Mononuclear cell (primary cell): ENCODE measurements around the gene FOXP3. TPM values are rescaled to one million over a fixed set of nuclear protein-coding genes. Genes with fewer than 3 reads are reported as not detected.
"Not testable (repeated sequence)": the region's sequence is repeated elsewhere in the genome, so short reads cannot be mapped to it uniquely, and the experiment has no call there.

Source experiments
- H3K27me3 ChIP-seq: 2 replicates; pipeline ENCODE4 v1.6.0; 2011; ENCODE audit warnings: low read length, control low read depth; ENCODE audit not compliant: insufficient read depth
- H3K4me1 ChIP-seq: 2 replicates; pipeline ENCODE4 v1.5.1; 2011; ENCODE audit warnings: mild to moderate bottlenecking, low read length, control low read depth; ENCODE audit not compliant: insufficient read depth
- H3K4me3 ChIP-seq: 2 replicates; pipeline ENCODE4 v1.5.1; 2011; ENCODE audit warnings: mild to moderate bottlenecking, low read length, moderate library complexity
- H3K9me3 ChIP-seq: 2 replicates; pipeline ENCODE4 v1.5.1; 2011; ENCODE audit warnings: low read depth, mild to moderate bottlenecking, control low read depth, low read length
- total RNA-seq: library from RNA; depleted of rRNA; stranded (reverse); fragments of >200 nt; gene quantifications from one replicate; pipeline ENCODE4 v1.2.3, GENCODE V29; 2012

The FOXP3 gene, protein sequence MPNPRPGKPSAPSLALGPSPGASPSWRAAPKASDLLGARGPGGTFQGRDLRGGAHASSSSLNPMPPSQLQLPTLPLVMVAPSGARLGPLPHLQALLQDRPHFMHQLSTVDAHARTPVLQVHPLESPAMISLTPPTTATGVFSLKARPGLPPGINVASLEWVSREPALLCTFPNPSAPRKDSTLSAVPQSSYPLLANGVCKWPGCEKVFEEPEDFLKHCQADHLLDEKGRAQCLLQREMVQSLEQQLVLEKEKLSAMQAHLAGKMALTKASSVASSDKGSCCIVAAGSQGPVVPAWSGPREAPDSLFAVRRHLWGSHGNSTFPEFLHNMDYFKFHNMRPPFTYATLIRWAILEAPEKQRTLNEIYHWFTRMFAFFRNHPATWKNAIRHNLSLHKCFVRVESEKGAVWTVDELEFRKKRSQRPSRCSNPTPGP
- 0.94 TPM for total RNA-seq

DNA sequence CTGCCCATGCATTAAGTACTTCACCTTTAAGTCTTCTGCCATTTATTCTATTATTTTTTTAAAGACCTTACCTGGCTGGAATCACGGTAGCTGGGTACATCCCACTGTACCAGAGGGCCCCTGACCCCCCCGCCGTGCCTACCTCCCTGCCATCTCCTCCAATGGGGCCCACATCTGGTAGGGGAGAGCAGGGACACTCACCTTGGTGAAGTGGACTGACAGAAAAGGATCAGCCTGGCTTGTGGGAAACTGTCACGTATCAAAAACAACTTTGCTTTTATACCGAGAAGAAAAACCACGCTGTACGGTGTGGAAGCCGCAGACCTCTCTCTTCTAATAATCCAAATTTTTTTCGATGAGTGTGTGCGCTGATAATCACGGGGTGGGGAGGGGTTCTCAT lies at the start of gene FOXP3:
FOXP3 (minus strand) TSS at position 251 of the 400 bp plus-strand sequence. CDS start 6,205 bp downstream, outside the sequence.
- Histone ChIP-seq H3K4me1 (peaks cover 5% of the 10 kb centered on the region), H3K27me3 (no peaks in the 10 kb centered on the region), H3K9me3 (no peaks in the 10 kb centered on the region), H3K4me3 (no peak within 1 kb of the TSS)

DNA sequence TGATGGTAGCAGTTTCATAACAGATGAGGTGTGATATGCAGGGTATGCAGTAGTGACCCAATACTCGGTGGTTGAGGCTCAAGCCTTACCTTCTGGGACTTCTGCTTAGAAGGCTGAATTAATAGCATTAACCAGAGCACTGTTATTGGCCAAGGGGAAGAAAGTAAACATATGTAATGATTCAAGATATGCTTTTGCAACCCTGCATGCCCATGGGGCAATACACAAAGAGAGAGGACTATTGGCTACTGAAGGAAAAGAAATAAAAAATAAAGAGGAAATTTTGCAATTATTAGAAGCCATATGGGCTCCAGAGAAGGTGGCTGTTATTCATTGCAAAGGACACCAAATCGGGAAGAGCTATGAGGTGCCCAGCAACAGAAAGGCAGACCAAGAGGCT lies 47.7 kb upstream of the FOXP3 start:
- H3K4me3 ChIP-seq, result no peak overlapping the region
- peaks cover 39% of the 10 kb centered on the region for H3K4me1 ChIP-seq
- H3K27me3 ChIP-seq, result no peaks in the 10 kb centered on the region
- no peaks in the 10 kb centered on the region for H3K9me3 ChIP-seq

DNA sequence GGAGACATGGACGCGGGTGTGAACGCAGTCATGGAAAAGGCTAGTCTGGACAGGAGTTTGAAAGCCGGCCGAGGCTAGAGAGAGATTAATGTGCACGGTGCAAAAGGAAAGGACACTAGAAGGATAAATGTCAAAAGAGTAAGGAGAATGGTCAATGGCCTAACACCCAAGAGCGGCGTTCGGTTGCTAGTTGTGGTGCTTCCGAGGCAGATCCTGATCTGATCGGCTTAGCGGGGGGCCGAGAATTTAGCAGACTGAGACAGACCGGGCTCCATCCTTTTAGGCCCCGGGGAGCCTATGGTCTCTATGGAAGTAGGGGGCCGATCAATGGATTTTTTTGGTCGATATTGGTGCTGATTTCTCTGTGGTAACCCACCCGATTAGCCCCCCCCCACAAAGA lies 45.9 kb upstream of the FOXP3 start:
- Histone ChIP-seq H3K27me3 (no peaks in the 10 kb centered on the region), H3K4me1 (peaks cover 39% of the 10 kb centered on the region), H3K9me3 (no peaks in the 10 kb centered on the region), H3K4me3 (no peak overlapping the region)

DNA sequence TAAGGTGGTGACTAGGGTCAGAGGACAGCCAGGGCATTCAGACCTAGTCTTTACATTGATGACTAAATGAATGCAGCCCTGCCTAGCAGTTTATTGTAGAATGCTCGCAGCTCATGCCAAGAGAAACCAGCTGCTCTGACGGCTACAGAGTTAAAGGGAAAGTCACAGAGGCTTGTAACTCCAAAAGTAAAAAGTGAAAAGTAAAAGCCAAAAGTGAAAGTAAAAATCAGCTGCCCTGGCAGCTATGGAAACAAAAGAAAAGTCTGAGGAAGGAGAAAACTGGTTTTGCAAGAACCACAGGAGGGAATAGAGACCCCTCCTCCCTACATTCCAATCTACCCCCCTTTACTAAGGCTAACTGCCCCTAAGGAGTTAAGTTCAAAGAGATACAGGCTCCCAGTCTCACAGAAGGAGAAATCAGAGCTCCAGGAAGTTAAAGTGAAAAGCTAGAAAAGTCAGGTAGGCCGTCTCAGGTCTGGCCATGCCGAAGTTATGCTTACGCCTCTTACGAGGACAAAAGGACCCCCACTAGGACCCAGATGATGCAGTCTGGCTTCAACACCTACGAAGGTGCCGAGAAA lies 45.0 kb upstream of the FOXP3 start:
- Histone ChIP-seq H3K4me1 (peaks cover 39% of the 10 kb centered on the region), H3K9me3 (no peaks in the 10 kb centered on the region), H3K4me3 (peak overlapping the region; percentile 27), H3K27me3 (no peaks in the 10 kb centered on the region)

DNA sequence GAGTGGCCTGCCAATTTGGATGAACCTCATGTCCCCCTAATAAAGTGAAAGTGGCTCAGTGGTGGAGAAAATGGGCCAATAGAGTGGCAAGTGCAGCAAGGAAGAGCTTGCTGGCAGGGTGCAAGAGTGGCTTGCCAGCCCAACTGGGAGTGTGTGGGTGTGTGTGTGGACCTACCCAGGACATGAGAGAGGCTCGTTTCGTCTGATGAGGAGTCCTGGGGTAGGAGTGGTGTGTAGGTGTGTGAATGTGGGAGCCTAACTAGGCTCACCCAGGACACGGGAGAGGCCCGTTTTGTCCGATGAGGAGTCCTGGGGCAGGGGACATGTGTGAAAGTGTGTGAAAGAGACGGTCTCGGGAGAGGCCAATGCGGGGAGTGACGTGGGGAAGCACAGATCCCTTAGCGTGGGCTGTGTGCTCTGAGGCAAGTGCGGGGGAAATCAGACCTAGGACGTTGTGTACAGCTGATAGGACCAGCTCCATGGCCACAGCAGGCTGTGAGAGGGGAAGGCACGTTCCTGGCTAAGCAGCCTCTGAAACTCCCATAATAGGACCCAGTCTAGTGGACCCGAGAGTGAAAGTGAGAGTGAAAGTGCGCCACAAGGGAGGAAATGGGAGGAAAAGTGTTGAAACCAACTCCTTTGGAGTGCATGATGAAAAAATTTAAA lies 44.2 kb upstream of the FOXP3 start:
- Histone ChIP-seq H3K27me3 (no peaks in the 10 kb centered on the region), H3K4me1 (peaks cover 39% of the 10 kb centered on the region), H3K4me3 (peak overlapping the region; percentile 27), H3K9me3 (no peaks in the 10 kb centered on the region)

DNA sequence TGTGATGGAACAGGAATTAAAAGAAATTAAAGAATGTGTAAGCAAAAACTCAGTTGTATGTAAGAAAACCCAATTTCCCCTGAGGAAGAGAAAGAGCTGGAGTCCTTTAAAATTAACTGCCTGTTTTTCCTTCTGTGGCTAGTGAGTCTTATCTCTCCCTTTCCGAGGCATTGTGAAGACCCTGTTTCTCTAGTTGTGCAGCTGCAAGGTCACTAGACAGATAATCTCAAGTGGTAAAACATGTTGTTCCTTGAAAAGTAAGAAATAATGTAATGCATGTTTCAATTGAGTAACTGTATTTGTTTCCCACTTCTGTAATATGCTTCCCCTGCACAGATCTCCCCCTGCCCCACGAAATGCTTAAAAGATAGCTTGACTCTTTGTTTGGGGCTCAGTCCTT lies 43.3 kb upstream of the FOXP3 start:
- H3K4me1 ChIP-seq, result peaks cover 39% of the 10 kb centered on the region
- not testable (repeated sequence) for H3K4me3 ChIP-seq, H3K9me3 ChIP-seq, H3K27me3 ChIP-seq

DNA sequence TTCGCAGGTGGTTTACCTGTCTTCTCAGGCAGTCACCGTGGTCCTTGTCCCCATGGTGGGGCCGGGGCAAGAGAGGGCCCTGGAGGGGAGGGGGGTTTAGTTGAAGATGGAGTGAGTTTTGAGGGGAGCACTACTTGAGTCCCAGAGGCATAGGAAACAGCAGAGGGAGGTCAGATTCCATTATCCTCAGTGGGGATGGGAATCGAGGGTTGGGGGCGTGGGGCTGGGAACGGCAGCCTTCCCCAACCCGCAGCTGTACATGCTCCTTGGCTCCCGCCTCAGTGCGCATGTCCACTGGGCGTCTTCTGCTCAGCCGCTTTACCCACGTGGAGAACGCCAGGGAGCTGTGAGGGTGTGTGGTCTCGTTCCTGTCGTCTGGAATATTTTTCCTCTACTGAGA lies 38.8 kb upstream of the FOXP3 start, which contains the start of gene GAGE10:
GAGE10 (plus strand) TSS at position 301 of the 400 bp plus-strand sequence. CDS start 1,214 bp downstream, outside the sequence.
- Histone ChIP-seq H3K27me3 (no peaks in the 10 kb centered on the region), H3K9me3 (no peaks in the 10 kb centered on the region), H3K4me1 (peaks cover 4% of the 10 kb centered on the region), H3K4me3 (no peak within 1 kb of the TSS)

DNA sequence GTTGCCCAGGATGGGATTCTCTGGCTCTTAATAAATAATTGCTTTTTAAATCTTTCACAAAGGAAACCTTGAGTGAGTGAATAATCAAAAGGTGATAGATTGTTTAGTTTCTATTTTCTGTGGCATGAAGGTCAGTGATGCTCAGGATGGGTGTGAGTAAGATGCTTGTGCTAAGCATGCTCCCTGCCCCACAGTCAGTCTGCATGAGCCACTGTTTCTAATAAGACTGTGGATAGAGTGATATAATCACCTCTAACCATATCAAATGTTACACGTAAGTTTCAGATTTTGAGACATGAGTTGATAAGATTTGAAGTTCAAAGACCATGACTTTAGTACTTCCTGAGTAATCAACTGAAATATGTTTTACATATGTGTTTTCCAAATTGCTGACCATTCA lies 36.2 kb upstream of the FOXP3 start:
- no peak overlapping the region for H3K4me3 ChIP-seq
- H3K9me3 ChIP-seq, result no peaks in the 10 kb centered on the region
- H3K4me1 ChIP-seq, result no peaks in the 10 kb centered on the region
- H3K27me3 ChIP-seq, result no peaks in the 10 kb centered on the region

DNA sequence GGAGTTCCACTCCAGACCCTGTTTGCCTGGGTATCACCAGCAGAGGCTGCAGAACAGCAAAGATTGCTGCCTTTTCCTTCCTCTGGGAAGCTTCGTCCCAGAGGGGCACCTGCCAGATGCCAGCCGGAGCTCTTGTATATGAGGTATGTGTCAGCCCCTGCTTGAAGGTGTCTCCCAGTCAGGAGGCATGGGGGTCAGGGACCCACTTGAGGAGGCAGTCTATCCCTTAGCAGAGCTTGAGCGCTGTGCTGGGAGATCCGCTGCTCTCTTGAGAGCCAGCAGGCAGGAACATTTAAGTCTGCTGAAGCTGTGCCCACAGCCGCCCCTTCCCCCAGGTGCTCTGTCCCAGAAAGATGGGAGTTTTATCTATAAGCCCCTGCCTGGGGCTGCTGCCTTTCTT lies 34.8 kb upstream of the FOXP3 start:
- not testable (repeated sequence) for H3K4me3 ChIP-seq, H3K9me3 ChIP-seq, H3K4me1 ChIP-seq, H3K27me3 ChIP-seq

DNA sequence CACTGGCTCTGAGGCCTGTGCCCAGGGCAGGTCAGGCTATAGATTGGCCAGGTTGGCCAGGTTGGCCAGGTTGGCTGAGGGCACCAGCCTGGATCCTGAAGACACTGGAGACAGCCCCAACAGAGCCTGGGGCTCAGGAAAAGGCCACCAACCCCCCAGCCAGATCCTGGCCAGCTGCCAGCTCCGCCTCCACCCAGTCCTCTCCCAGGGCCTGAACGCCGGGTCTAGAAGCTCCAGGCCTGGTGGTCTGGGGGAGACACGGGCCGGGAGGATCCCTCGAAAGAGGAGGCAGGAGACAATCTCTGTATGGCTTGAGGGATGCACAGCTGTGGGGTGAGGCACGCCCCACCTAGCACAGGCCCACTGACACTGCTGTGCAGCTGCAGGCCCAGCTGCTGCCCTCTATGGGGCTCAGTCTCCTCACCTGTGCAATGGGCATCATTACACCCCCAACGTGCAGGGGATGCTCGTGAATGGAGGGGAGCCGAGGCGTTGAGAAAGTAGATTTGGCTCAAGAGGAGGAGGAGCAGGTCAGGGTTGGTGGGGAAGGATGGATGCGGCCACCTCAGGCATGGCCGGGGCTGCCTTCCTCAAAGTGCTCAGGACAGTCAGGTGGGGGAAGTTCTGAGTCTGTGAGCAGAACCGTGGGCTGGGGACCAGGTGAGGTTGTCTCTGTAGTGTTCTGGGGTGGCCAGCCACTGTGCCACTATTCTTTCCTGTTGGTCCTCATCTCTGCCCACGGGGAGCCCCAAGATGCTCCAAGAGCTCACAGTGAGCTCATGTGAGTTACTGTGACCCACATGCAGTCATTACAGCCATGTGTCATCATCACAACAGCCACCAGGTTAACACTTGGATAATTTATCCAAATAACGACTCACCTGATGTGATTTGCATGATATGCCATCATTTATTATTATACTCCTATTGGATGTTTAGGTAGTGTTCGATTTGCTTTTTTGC lies 28.2 kb upstream of the FOXP3 start:
- Histone ChIP-seq H3K27me3 (no peaks in the 10 kb centered on the region), H3K4me1 (no peaks in the 10 kb centered on the region), H3K4me3 (no peak overlapping the region), H3K9me3 (no peaks in the 10 kb centered on the region)

DNA sequence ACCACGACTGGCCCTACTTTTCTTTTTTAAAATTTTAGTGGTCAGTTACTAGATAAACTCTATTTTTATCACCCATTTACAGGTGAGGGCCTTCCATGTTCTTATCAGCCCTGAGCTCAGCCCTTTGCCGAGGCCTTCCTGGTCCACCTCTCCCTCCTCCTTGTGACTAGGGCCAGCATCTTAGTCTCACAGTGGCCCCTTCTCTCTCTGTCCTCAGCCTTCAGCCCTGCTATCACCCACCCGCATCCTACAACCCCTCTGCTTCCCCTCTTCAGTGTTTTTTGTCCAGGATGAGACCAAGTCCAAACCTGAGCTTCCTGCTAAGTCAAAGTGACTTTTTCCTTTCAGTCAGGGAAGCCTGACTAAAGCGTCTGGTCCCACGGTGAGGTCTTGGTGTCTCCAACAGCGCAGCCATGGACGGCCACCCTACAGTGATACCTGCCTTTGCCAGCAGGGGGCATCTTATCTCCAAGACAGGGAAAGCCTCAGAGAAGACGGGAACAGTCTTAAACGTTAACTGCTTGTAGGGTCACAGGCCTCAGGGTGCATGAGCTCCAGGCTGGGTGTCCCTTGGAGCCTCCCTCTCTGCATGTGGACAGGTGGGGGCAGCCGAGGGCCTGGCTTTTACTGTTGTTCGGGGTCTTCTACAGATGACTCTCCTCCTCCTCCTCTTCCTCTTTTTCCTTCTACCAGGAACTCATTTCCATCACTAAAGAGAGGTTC lies 27.3 kb upstream of the FOXP3 start:
- H3K27me3 ChIP-seq, result no peaks in the 10 kb centered on the region
- H3K4me1 ChIP-seq, result no peaks in the 10 kb centered on the region
- no peaks in the 10 kb centered on the region for H3K9me3 ChIP-seq
- no peak overlapping the region for H3K4me3 ChIP-seq

DNA sequence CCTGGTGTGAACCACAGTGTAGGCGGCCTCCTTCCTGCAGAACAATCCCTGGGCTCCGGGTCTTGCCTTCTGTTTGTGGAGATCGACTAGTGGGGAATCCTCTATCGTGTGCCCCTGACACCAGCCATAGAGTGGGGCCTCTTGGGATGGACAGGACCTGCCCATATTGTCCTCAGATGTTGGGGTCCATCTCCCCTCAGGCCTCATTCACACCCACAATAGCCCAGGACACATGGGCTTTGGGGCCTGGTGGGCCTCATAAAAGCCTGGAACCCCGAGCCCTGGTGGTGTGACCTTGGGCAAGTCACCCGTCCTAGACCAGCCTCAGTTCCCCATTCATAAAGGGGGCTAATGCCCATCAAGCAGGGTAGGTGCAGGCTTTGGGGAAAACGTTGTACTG lies 25.7 kb upstream of the FOXP3 start:
- H3K27me3 ChIP-seq, result no peaks in the 10 kb centered on the region
- no peaks in the 10 kb centered on the region for H3K4me1 ChIP-seq
- H3K9me3 ChIP-seq, result no peaks in the 10 kb centered on the region
- H3K4me3 ChIP-seq, result no peak overlapping the region

DNA sequence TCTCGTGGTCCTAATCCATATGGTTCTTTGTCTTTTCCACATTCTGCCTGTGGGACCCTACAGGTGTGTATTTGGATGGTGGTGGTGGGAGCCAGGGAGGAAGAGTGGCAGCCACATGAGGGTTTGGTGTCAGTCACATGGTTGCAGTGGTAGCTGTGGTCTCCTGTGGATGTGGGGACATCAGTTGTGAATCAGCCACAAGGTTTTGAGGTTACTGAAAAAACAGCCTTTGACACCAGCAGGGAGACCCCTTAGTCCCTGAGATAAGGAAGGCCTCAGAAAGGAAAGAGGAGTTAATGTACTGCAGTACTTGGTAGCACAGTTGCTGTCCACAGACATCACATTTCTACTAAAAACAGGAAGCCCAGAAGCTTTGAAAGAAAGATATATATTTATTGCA lies 23.2 kb upstream of the FOXP3 start:
- no peaks in the 10 kb centered on the region for H3K27me3 ChIP-seq
- H3K9me3 ChIP-seq, result no peaks in the 10 kb centered on the region
- no peak overlapping the region for H3K4me3 ChIP-seq
- H3K4me1 ChIP-seq, result no peaks in the 10 kb centered on the region

DNA sequence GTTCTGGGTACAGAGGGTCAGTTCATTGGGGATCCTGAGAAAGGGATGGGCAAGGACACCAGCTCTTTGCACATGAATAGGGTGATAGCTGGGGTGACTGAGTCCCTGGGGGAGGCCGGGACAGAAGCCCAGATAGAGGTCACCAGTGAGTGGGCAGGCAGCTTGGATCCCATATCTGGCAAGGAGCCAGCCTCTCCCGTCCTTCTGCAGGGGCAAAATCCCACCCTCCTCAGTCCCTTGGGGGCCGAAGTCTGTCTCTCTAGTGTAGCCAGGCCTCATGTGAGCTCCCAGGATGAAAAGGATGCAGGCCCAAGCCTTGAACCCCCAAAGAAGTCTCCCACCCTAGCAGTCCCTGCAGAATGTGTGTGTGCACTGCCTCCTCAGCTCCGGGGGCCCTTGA lies 22.1 kb upstream of the FOXP3 start:
- Histone ChIP-seq H3K4me3 (no peak overlapping the region), H3K27me3 (no peaks in the 10 kb centered on the region), H3K4me1 (no peaks in the 10 kb centered on the region), H3K9me3 (no peaks in the 10 kb centered on the region)
